Activated naive CD8-positive, alpha-beta T cell treated with anti-CD3 and anti-CD28 coated beads, Interleukin-2, amount 10 ng/mL, durations not matched to agents 7 days and 5 days (primary cell): ENCODE data around the gene ARID3C. TPM values are rescaled to one million over a fixed set of nuclear protein-coding genes. Genes with fewer than 3 reads are reported as not detected.

Source experiments
- ATAC-seq: fragments of 150-1000 bp; cut with Tn5 transposase; one replicate; pipeline ENCODE4 v1.10.0; 2021; ENCODE audit warnings: low read depth, moderate library complexity
- POLR2A ChIA-PET: fragments of 350-600 bp; sonication (Branson Sonifier 250); formaldehyde crosslinking; loops from one replicate; lab custom pipeline; 2021; ENCODE audit warnings: antibody characterized with exemption; lab: Charles Lee
- DNase-seq: peaks from one replicate; pipeline ENCODE4 v3.0.0; 2021
- H3K27ac Mint-ChIP-seq: one replicate; pipeline ENCODE4 v1.8.0; 2022; ENCODE audit warnings: mild to moderate bottlenecking, mixed read lengths
- H3K27me3 Mint-ChIP-seq: one replicate; pipeline ENCODE4 v1.8.0; 2022; ENCODE audit warnings: mild to moderate bottlenecking, moderate library complexity, mixed read lengths
- H3K36me3 Mint-ChIP-seq: one replicate; pipeline ENCODE4 v1.8.0; 2021; ENCODE audit warnings: mild to moderate bottlenecking, mixed read lengths
- H3K4me1 Mint-ChIP-seq: one replicate; pipeline ENCODE4 v1.8.0; 2021; ENCODE audit warnings: mixed read lengths
- H3K4me3 Mint-ChIP-seq: one replicate; pipeline ENCODE4 v1.8.0; 2022; ENCODE audit warnings: mild to moderate bottlenecking, moderate library complexity, mixed read lengths
- H3K9me3 Mint-ChIP-seq: one replicate; pipeline ENCODE4 v1.8.0; 2021; ENCODE audit warnings: mixed read lengths
- total RNA-seq, 2 experiments: library from RNA; stranded (reverse); gene quantifications; one replicate each; pipeline ENCODE4 v1.2.3, GENCODE V29; 2021

ARID3C gene
- total RNA-seq: not detected

- peak within 1 kb of the TSS; percentile 77 for H3K4me3 Mint-ChIP-seq
- H3K4me1 Mint-ChIP-seq: peaks cover 12% of the 10 kb centered on the region
- H3K27ac Mint-ChIP-seq: no peak within 1 kb of the TSS
- H3K36me3 Mint-ChIP-seq: no peaks in the 10 kb centered on the region
- ATAC-seq (peak; percentile 71), DNase-seq (peak; percentile 56)
- peaks cover 65% of the 10 kb centered on the region for H3K27me3 Mint-ChIP-seq
- POLR2A ChIA-PET: interaction anchor here (1.3 to 1.6 kb wide), 2 partner anchors 9 kb away, joined by 3 to 8 read pairs; partner anchors contain the start of genes DCTN3 and SIGMAR1
- no peaks in the 10 kb centered on the region for H3K9me3 Mint-ChIP-seq
Observed at GRCh38 chr9:34628656-34629490, at the start of gene ARID3C. Gene ARID3C, minus strand, starts transcription at chr9:34629066. Its CDS starts 1,052 bp downstream, at chr9:34628014.

GRCh38 chr9:34675869-34676268, 47.0 kb upstream of the ARID3C start:
- Mint-ChIP-seq H3K27ac (no peak overlapping the region), H3K36me3 (no peaks in the 10 kb centered on the region)

GRCh38 chr9:34675048-34675714, 46.3 kb upstream of the ARID3C start:
- H3K4me1 Mint-ChIP-seq: peaks cover 4% of the 10 kb centered on the region
- ATAC-seq (peak; percentile 75), DNase-seq (peak; percentile 62)
- H3K27me3 Mint-ChIP-seq: peaks cover 2% of the 10 kb centered on the region
- no peaks in the 10 kb centered on the region for H3K9me3 Mint-ChIP-seq
- H3K36me3 Mint-ChIP-seq: peaks cover 2% of the 10 kb centered on the region
- H3K27ac Mint-ChIP-seq: no peak overlapping the region
- no peak overlapping the region for H3K4me3 Mint-ChIP-seq
- POLR2A ChIA-PET: interaction anchor here (0.9 kb wide), 1 partner anchor 10 kb away, joined by 3 read pairs; no protein-coding TSS in a partner anchor

More at GRCh38 chr9:34675869-34676268, 47.0 kb upstream of the ARID3C start:
- no peak for ATAC-seq
- Mint-ChIP-seq H3K9me3 (no peaks in the 10 kb centered on the region), H3K4me3 (no peak overlapping the region), H3K4me1 (peaks cover 4% of the 10 kb centered on the region), H3K27me3 (peaks cover 2% of the 10 kb centered on the region)
- no peak for DNase-seq
- POLR2A ChIA-PET: interaction anchor here (0.9 kb wide), 1 partner anchor 11 kb away, joined by 3 read pairs; no protein-coding TSS in a partner anchor

GRCh38 chr9:34674440-34674839, 45.6 kb upstream of the ARID3C start:
- ATAC-seq (no peak), DNase-seq (no peak)
- no peak overlapping the region for H3K4me3 Mint-ChIP-seq
- POLR2A ChIA-PET: no interaction called here
- H3K27ac Mint-ChIP-seq: no peak overlapping the region
- peaks cover 4% of the 10 kb centered on the region for H3K4me1 Mint-ChIP-seq
- H3K36me3 Mint-ChIP-seq: peaks cover 7% of the 10 kb centered on the region
- peaks cover 2% of the 10 kb centered on the region for H3K27me3 Mint-ChIP-seq
- H3K9me3 Mint-ChIP-seq: peaks cover 2% of the 10 kb centered on the region

GRCh38 chr9:34671307-34671706, 42.4 kb upstream of the ARID3C start:
- no peak for DNase-seq
- Mint-ChIP-seq H3K4me1 (peaks cover 7% of the 10 kb centered on the region), H3K27me3 (peaks cover 2% of the 10 kb centered on the region), H3K9me3 (peaks cover 6% of the 10 kb centered on the region), H3K27ac (no peak overlapping the region), H3K36me3 (peaks cover 25% of the 10 kb centered on the region), H3K4me3 (no peak overlapping the region)
- no peak for ATAC-seq
- POLR2A ChIA-PET: no interaction called here

- DNase-seq (no peak), ATAC-seq (no peak)
- peaks cover 6% of the 10 kb centered on the region for H3K9me3 Mint-ChIP-seq
- H3K4me3 Mint-ChIP-seq: no peak overlapping the region
- H3K4me1 Mint-ChIP-seq: peaks cover 8% of the 10 kb centered on the region
- no peaks in the 10 kb centered on the region for H3K27me3 Mint-ChIP-seq
- POLR2A ChIA-PET: no interaction called here
- peaks cover 25% of the 10 kb centered on the region for H3K36me3 Mint-ChIP-seq
- H3K27ac Mint-ChIP-seq: no peak overlapping the region
Observed at GRCh38 chr9:34669809-34670562, 41.1 kb upstream of the ARID3C start.

GRCh38 chr9:34665381-34666250, 36.8 kb upstream of the ARID3C start:
- Mint-ChIP-seq H3K27me3 (no peaks in the 10 kb centered on the region), H3K36me3 (peaks cover 30% of the 10 kb centered on the region), H3K4me3 (peak overlapping the region; percentile 91), H3K27ac (peak overlapping the region; percentile 91), H3K9me3 (peaks cover 6% of the 10 kb centered on the region), H3K4me1 (peaks cover 32% of the 10 kb centered on the region)
- ATAC-seq: peak; percentile 73
- POLR2A ChIA-PET: interaction anchor here (0.9 to 3.3 kb wide), 7 partner anchors 10 to 32 kb away, joined by 3 to 47 read pairs (median 4); partner anchors contain the start of genes GALT, IL11RA and SIGMAR1
- DNase-seq: peak; percentile 85

GRCh38 chr9:34665067-34665380, 36.2 kb upstream of the ARID3C start:
- Mint-ChIP-seq H3K4me3 (peak overlapping the region; percentile 91), H3K27me3 (no peaks in the 10 kb centered on the region), H3K9me3 (peaks cover 6% of the 10 kb centered on the region), H3K4me1 (peaks cover 32% of the 10 kb centered on the region), H3K36me3 (peaks cover 31% of the 10 kb centered on the region), H3K27ac (peak overlapping the region; percentile 91)
- no peak for ATAC-seq
- DNase-seq: no peak
- POLR2A ChIA-PET: interaction anchor here (0.6 to 3.3 kb wide), 8 partner anchors 11 to 45 kb away, joined by 3 to 47 read pairs (median 4); partner anchors contain the start of genes DCTN3, GALT, IL11RA and SIGMAR1

- POLR2A ChIA-PET: interaction anchor here (0.6 to 3.3 kb wide), 8 partner anchors 11 to 44 kb away, joined by 3 to 47 read pairs (median 4); partner anchors contain the start of genes DCTN3, GALT, IL11RA and SIGMAR1
- ATAC-seq: peak; percentile 63
- peaks cover 26% of the 10 kb centered on the region for H3K36me3 Mint-ChIP-seq
- peaks cover 32% of the 10 kb centered on the region for H3K4me1 Mint-ChIP-seq
- H3K27ac Mint-ChIP-seq: peak overlapping the region; percentile 85
- no peaks in the 10 kb centered on the region for H3K27me3 Mint-ChIP-seq
- H3K9me3 Mint-ChIP-seq: peaks cover 3% of the 10 kb centered on the region
- DNase-seq: peak; percentile 83
- peak overlapping the region; percentile 91 for H3K4me3 Mint-ChIP-seq
Observed at GRCh38 chr9:34664281-34665066, 35.6 kb upstream of the ARID3C start.

- Mint-ChIP-seq H3K36me3 (peaks cover 17% of the 10 kb centered on the region), H3K4me3 (peak overlapping the region; percentile 20), H3K27ac (peak overlapping the region; percentile 83), H3K4me1 (peaks cover 32% of the 10 kb centered on the region), H3K27me3 (no peaks in the 10 kb centered on the region), H3K9me3 (no peaks in the 10 kb centered on the region)
- DNase-seq (no peak), ATAC-seq (no peak)
- POLR2A ChIA-PET: interaction anchor here (1.9 to 3.3 kb wide), 2 partner anchors 16 to 26 kb away, joined by 5 to 47 read pairs; partner anchors contain the start of genes GALT and SIGMAR1
Observed at GRCh38 chr9:34663303-34663605, 34.4 kb upstream of the ARID3C start.

GRCh38 chr9:34662526-34663302, 33.8 kb upstream of the ARID3C start, which contains the start of gene CCL27:
Gene CCL27, minus strand, starts transcription at chr9:34662657. Its CDS starts 24 bp downstream, at chr9:34662633.
- POLR2A ChIA-PET: interaction anchor here (1.5 to 3.3 kb wide), 3 partner anchors 11 to 25 kb away, joined by 5 to 47 read pairs (median 6); partner anchors contain the start of genes GALT, IL11RA and SIGMAR1
- H3K36me3 Mint-ChIP-seq: peaks cover 15% of the 10 kb centered on the region

More at GRCh38 chr9:34662526-34663302, 33.8 kb upstream of the ARID3C start, which contains the start of gene CCL27:
- H3K4me1 Mint-ChIP-seq: peaks cover 32% of the 10 kb centered on the region
- peak within 1 kb of the TSS; percentile 83 for H3K27ac Mint-ChIP-seq
- H3K9me3 Mint-ChIP-seq: no peaks in the 10 kb centered on the region
- DNase-seq (no peak), ATAC-seq (no peak)
- H3K27me3 Mint-ChIP-seq: no peaks in the 10 kb centered on the region
- H3K4me3 Mint-ChIP-seq: peak within 1 kb of the TSS; percentile 20
